ENCODE measurements around the gene MYH8. TPM values are rescaled to one million over a fixed set of nuclear protein-coding genes. Genes with fewer than 3 reads are reported as not detected.

Gene MYH8
- polyA plus RNA-seq, 1 donor (not counting 4 experiments of a cell fraction or from before 2014, with no cell fraction given): not detected

DNA sequence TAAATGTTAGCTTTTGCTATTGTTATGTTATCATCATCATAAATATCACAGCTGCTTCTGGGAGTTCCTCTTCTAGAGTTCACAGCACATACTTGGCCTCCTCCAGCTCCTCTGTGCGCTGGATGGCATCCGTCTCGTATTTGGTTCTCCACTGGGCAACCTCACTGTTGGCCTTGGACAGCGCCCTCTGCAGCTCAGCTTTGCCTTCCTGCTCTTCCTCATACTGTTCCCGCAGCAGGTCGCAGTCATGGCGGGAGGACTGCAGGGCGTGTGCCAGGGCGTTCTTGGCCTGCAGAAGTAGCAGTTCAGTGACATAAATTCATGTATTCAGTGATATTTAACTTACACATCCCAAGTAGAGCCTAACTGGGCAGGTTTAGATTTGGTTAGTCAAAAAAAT, 23.4 kb downstream of the MYH8 start:
- no peak for DNase-seq (ENCODE audit: low read depth, low spot score)
- Histone ChIP-seq H3K4me3 (ENCODE audit: control insufficient read depth in 2 of 3, extremely low read depth in 1 of 3, insufficient read depth in 2 of 3, low read depth in 1 of 3, low read length in 3 of 3) (no peak overlapping the region), H3K4me2 (ENCODE audit: control insufficient read depth, extremely low read depth, insufficient read depth, low read depth, low read length) (no peak overlapping the region), H3K9me1 (ENCODE audit: control insufficient read depth, extremely low read depth, insufficient read depth, low read length) (no peaks in the 10 kb centered on the region), H3K27me3 (ENCODE audit: control insufficient read depth, extremely low read depth, insufficient read depth, low read length) (no peaks in the 10 kb centered on the region), H3K9ac (ENCODE audit: control insufficient read depth, extremely low read depth, insufficient read depth, low read length) (no peak overlapping the region), H3K79me2 (ENCODE audit: control insufficient read depth, insufficient read depth, low read length) (no peaks in the 10 kb centered on the region), H4K20me1 (ENCODE audit: control insufficient read depth, extremely low read depth, insufficient read depth, low read length) (no peaks in the 10 kb centered on the region), H3K9me3 (ENCODE audit: control insufficient read depth, low read depth, low read length) (no peaks in the 10 kb centered on the region), H3K36me3 (ENCODE audit: control insufficient read depth in 2 of 2, extremely low read depth in 1 of 2, insufficient read depth in 2 of 2, low read length in 2 of 2) (no peaks in the 10 kb centered on the region), H2AFZ (ENCODE audit: control insufficient read depth, low read length) (no peak overlapping the region), H3K27ac (ENCODE audit: control insufficient read depth, insufficient read depth, low read length) (no peak overlapping the region), H3K4me1 (ENCODE audit: control insufficient read depth, extremely low read depth, insufficient read depth, low read length) (no peaks in the 10 kb centered on the region)
- dilution Hi-C loops (cut with MboI; ENCODE audit: extremely low pct_ligation_motif_present, low sequenced_read_pairs): no loop called here
- no peak for FAIRE-seq
- TF ChIP-seq CTCF (optimal IDR thresholded peaks at IDR 0.05 in 1 of 3, IDR thresholded peaks at IDR 0.05 in 1 of 3, conservative IDR thresholded peaks at IDR 0.05 in 1 of 3; ENCODE audit: extremely low read depth in 1 of 3, insufficient read depth in 2 of 3, low read length in 3 of 3) (no peak), EZH2 (IDR thresholded peaks at IDR 0.05; ENCODE audit: low read length) (no peak)

- Histone ChIP-seq H3K27me3 (ENCODE audit: control insufficient read depth, extremely low read depth, insufficient read depth, low read length) (no peaks in the 10 kb centered on the region), H4K20me1 (ENCODE audit: control insufficient read depth, extremely low read depth, insufficient read depth, low read length) (no peaks in the 10 kb centered on the region), H3K4me2 (ENCODE audit: control insufficient read depth, extremely low read depth, insufficient read depth, low read depth, low read length) (no peak overlapping the region), H3K9me3 (ENCODE audit: control insufficient read depth, low read depth, low read length) (no peaks in the 10 kb centered on the region), H3K9me1 (ENCODE audit: control insufficient read depth, extremely low read depth, insufficient read depth, low read length) (no peaks in the 10 kb centered on the region), H3K9ac (ENCODE audit: control insufficient read depth, extremely low read depth, insufficient read depth, low read length) (no peak overlapping the region), H3K27ac (ENCODE audit: control insufficient read depth, insufficient read depth, low read length) (no peak overlapping the region), H3K79me2 (ENCODE audit: control insufficient read depth, insufficient read depth, low read length) (no peaks in the 10 kb centered on the region), H3K4me3 (ENCODE audit: control insufficient read depth in 2 of 3, extremely low read depth in 1 of 3, insufficient read depth in 2 of 3, low read depth in 1 of 3, low read length in 3 of 3) (no peak overlapping the region), H2AFZ (ENCODE audit: control insufficient read depth, low read length) (no peak overlapping the region), H3K36me3 (ENCODE audit: control insufficient read depth in 2 of 2, extremely low read depth in 1 of 2, insufficient read depth in 2 of 2, low read length in 2 of 2) (no peaks in the 10 kb centered on the region), H3K4me1 (ENCODE audit: control insufficient read depth, extremely low read depth, insufficient read depth, low read length) (no peaks in the 10 kb centered on the region)
- TF ChIP-seq CTCF (optimal IDR thresholded peaks at IDR 0.05 in 1 of 3, IDR thresholded peaks at IDR 0.05 in 1 of 3, conservative IDR thresholded peaks at IDR 0.05 in 1 of 3; ENCODE audit: extremely low read depth in 1 of 3, insufficient read depth in 2 of 3, low read length in 3 of 3) (no peak), EZH2 (IDR thresholded peaks at IDR 0.05; ENCODE audit: low read length) (no peak)
- FAIRE-seq (no peak), DNase-seq (ENCODE audit: low read depth, low spot score) (no peak)
- dilution Hi-C loops (cut with MboI; ENCODE audit: extremely low pct_ligation_motif_present, low sequenced_read_pairs): no loop called here
Observed at GRCh38 chr17:10396524-10397163, 25.1 kb downstream of the MYH8 start.
